ENCODE data around the gene SEL1L3.

Gene SEL1L3

GRCh38 chr4:25727711-25728493, 134.9 kb downstream of the SEL1L3 start:
- DNase-seq = peak; percentile 50

GRCh38 chr4:25725870-25726269, 136.9 kb downstream of the SEL1L3 start:
- DNase-seq = no peak

DNA sequence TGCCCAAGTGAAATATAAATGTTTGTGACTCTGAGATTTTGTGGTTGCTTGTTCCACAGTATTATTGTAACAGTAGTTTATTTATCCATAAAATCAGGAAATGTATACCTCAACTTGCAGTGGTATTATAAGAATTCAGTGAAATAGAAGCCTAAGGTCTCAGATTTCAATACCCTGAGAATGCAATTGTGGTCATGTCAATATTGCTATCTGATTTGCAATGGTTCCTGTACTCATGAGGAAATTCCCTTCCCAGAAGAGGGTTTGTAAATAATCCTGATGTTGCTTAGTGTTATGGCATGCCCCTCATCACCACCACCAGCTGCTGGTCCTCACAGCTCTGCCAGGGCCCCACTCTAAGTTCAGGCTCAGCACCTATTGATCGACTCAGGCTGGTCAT, 139.4 kb downstream of the SEL1L3 start:
- DNase-seq = no peak

GRCh38 chr4:25722964-25723363, 139.8 kb downstream of the SEL1L3 start:
- no peak for DNase-seq

- no peak for DNase-seq
Measured at GRCh38 chr4:25713812-25714211, 149.0 kb downstream of the SEL1L3 start.

- no peak for DNase-seq
Measured at GRCh38 chr4:25712611-25713010, 150.2 kb downstream of the SEL1L3 start.

GRCh38 chr4:25710637-25711036, 152.2 kb downstream of the SEL1L3 start:
- no peak for DNase-seq

GRCh38 chr4:25704516-25704915, 158.3 kb downstream of the SEL1L3 start:
- DNase-seq = no peak

GRCh38 chr4:25703731-25704388, 158.9 kb downstream of the SEL1L3 start:
- peak; percentile 65 for DNase-seq

DNA sequence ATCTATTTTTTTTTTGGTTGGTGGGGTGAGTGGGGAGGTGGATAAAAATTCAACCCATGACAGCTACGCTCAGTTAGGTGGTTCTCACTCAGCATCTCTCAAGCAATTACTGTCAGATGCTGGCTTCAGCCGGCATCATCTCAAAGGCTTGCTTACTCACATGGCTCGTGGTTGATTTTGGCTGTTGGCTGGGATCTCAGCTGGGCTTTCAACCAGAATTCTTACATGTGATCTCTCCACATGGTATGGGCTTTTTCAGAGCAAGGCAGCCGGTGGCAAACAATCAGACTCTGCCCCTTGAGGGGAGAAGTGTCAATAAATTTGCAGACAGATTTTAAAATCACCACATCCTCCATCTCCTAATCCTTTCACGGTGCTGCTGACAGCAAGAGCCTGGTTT, 159.9 kb downstream of the SEL1L3 start:
- DNase-seq = peak; percentile 40

- DNase-seq = no peak
Measured at GRCh38 chr4:25700661-25701060, 162.1 kb downstream of the SEL1L3 start.

GRCh38 chr4:25697516-25697915, 165.3 kb downstream of the SEL1L3 start:
- DNase-seq = no peak
